ENCODE results near the gene LRRC8E. TPM values are rescaled to one million over a fixed set of nuclear protein-coding genes. Genes with fewer than 3 reads are reported as not detected.

The LRRC8E gene
- total and polyA plus RNA-seq, 2 of the 8 experiments (the other 6 are each of a cell fraction or from before 2014, with no cell fraction given) = 2.7 to 2.9 TPM

DNA sequence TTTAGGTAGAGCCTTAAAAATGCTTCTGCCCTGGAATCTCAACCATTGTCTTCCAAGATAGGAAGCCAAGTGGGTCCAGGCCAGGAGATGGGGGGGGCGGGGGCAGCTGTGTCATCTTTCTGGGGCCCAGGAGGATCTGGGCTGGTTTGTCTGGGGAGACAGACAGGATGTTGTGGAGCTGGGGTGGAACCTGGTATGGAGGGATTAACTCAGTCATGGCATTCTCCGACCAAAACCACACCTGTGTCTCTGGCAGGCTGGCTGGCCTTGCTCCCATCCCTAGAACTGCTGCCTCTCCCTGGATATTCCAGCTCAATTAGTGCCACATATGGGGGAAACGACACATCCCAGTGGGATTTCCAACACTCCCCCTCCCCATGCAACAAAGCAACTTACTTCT lies 12.6 kb downstream of the LRRC8E start:
- Histone ChIP-seq H3K4ac (replicated peaks; ENCODE audit: insufficient read length, low read depth, low read length) (no peak overlapping the region), H3K4me2 (ENCODE audit: insufficient read depth in 1 of 2, low read depth in 2 of 2, low read length in 2 of 2) (no peak overlapping the region), H2BK15ac (ENCODE audit: low read length) (no peak overlapping the region), H2BK120ac (replicated peaks; ENCODE audit: low read depth, low read length) (no peak overlapping the region), H3K56ac (replicated peaks; ENCODE audit: insufficient read length, low read depth, low read length) (no peak overlapping the region), H3K4me3 (ENCODE audit: extremely low read depth in 1 of 4, insufficient read depth in 2 of 4, low read depth in 3 of 4, low read length in 4 of 4) (no peak overlapping the region), H3K9me3 (ENCODE audit: insufficient read depth in 2 of 2, low read depth in 1 of 2, low read length in 1 of 2) (no peaks in the 10 kb centered on the region), H3K23ac (ENCODE audit: insufficient read length) (no peak overlapping the region), H4K20me1 (replicated peaks in 1 of 2; ENCODE audit: control insufficient read depth in 1 of 2, insufficient read depth in 2 of 2, low read length in 2 of 2) (no peaks in the 10 kb centered on the region), H2BK20ac (ENCODE audit: low read length) (no peak overlapping the region), H3K27me3 (replicated peaks in 1 of 4; ENCODE audit: control insufficient read depth in 3 of 4, extremely low read depth in 1 of 4, insufficient read depth in 3 of 4, low read length in 3 of 4) (no peaks in the 10 kb centered on the region), H3K79me1 (ENCODE audit: low read depth, low read length) (peaks cover 9% of the 10 kb centered on the region), H2BK12ac (ENCODE audit: low read depth, low read length) (no peak overlapping the region), H3K27ac (ENCODE audit: low read depth, low read length) (no peak overlapping the region), H2AK5ac (ENCODE audit: low read depth, low read length) (no peak overlapping the region), H3K9ac (replicated peaks in 1 of 4; ENCODE audit: extremely low read depth in 1 of 4, low read depth in 3 of 4, low read length in 3 of 4) (no peak overlapping the region), H3K14ac (ENCODE audit: insufficient read length) (no peak overlapping the region), H3K23me2 (ENCODE audit: low read depth, low read length) (peaks cover 13% of the 10 kb centered on the region), H2BK5ac (ENCODE audit: low read depth, low read length) (no peak overlapping the region), H2AFZ (ENCODE audit: low read length) (no peak overlapping the region), H4K8ac (ENCODE audit: extremely low read depth, insufficient read depth, low read length) (no peak overlapping the region), H4K5ac (ENCODE audit: insufficient read length, low read depth, low read length) (no peak overlapping the region), H3K18ac (ENCODE audit: extremely low read depth, low read length) (no peak overlapping the region), H3K4me1 (replicated peaks in 1 of 4; ENCODE audit: control insufficient read depth in 3 of 4, insufficient read depth in 4 of 4, low read length in 3 of 4) (peaks cover 0 to 13% (median 7%) of the 10 kb centered on the region in 4 experiments; a peak in 5 of 7 replicates), H3K36me3 (ENCODE audit: control insufficient read depth in 2 of 4, insufficient read depth in 4 of 4, low read length in 3 of 4) (no peaks in the 10 kb centered on the region; a peak in 1 of 8 replicates), H3K79me2 (ENCODE audit: control insufficient read depth in 1 of 2, insufficient read depth in 2 of 2, low read length in 2 of 2) (peaks cover 0 to 12% of the 10 kb centered on the region in 2 experiments; a peak in 2 of 4 replicates), H4K91ac (replicated peaks; ENCODE audit: insufficient read length, low read length) (no peak overlapping the region)
- POLR2A ChIA-PET (ENCODE audit: partially characterized antibody) = interaction anchor here (0.7 to 5.0 kb wide), 12 partner anchors 8 to 48 kb away, joined by 3 to 22 read pairs (median 8); partner anchors contain the start of genes LRRC8E, SNAPC2, TGFBR3L and TIMM44
- no peak for DNase-seq (ENCODE audit: low read depth in 1 of 2, low spot score in 2 of 2)
- TF ChIP-seq EZH2 (IDR thresholded peaks at IDR 0.05; ENCODE audit: low read depth, low read length, severe bottlenecking) (no peak), TEAD4 (IDR thresholded peaks at IDR 0.05; ENCODE audit: low read depth, low read length) (no peak), GTF2F1 (IDR thresholded peaks at IDR 0.05; ENCODE audit: borderline replicate concordance, low read depth, low read length) (no peak), CHD1 (IDR thresholded peaks at IDR 0.05; ENCODE audit: low read depth, low read length) (no peak), CHD2 (IDR thresholded peaks at IDR 0.05; ENCODE audit: low read length) (no peak), CBX5 (IDR thresholded peaks at IDR 0.05; ENCODE audit: low read depth, low read length) (no peak), HDAC6 (IDR thresholded peaks at IDR 0.05; ENCODE audit: low read depth, low read length) (no peak), EGR1 (IDR thresholded peaks at IDR 0.05; ENCODE audit: borderline replicate concordance, low read depth, low read length) (no peak), GABPA (IDR thresholded peaks at IDR 0.05; ENCODE audit: borderline replicate concordance, insufficient read depth, low read length) (no peak), YY1 (IDR thresholded peaks at IDR 0.05; ENCODE audit: low read depth, low read length) (no peak), HDAC2 (IDR thresholded peaks at IDR 0.05; ENCODE audit: borderline replicate concordance in 1 of 2, low read depth in 2 of 2, low read length in 2 of 2) (no peak), BRCA1 (IDR thresholded peaks at IDR 0.05; ENCODE audit: low read depth, low read length) (no peak)
- TF ChIP-seq, protein P1, sequence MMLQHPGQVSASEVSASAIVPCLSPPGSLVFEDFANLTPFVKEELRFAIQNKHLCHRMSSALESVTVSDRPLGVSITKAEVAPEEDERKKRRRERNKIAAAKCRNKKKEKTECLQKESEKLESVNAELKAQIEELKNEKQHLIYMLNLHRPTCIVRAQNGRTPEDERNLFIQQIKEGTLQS (IDR thresholded peaks at IDR 0.05; ENCODE audit: insufficient read depth, low read depth, low read length) = no peak
- CTCF ChIA-PET (ENCODE audit: partially characterized antibody) = interaction anchor here (0.6 to 4.9 kb wide), 18 partner anchors 10 to 1393 kb away, joined by 3 to 21 read pairs (median 4); partner anchors contain the start of genes LRRC8E and TGFBR3L
- FAIRE-seq = no peak
- 75% methylated on average over 3 of the region's 3 CpGs; no CpG with 5 or more reads in 1 of the 2 experiments for WGBS, 2 experiments (ENCODE audit: extremely low coverage in 1 of 2, insufficient coverage in 1 of 2, insufficient read length in 1 of 2, insufficient replicate concordance in 2 of 2, low coverage in 1 of 2, low lambda C conversion rate in 2 of 2, missing lambda C conversion rate in 1 of 2)

Measured in H1 (cell line).